Peyer's patch (tissue), 4 donors: ENCODE measurements around the gene TMCC1. TPM values are rescaled to one million over a fixed set of nuclear protein-coding genes. Genes with fewer than 3 reads are reported as not detected.

Experiments
- DNase-seq, 3 donors: peaks; one replicate each; pipeline ENCODE4 v3.0.0-alpha.2; 2017 to 2019
- H3K27ac ChIP-seq, 4 donors: fragments of 200-600 bp; sonication (generic); one replicate each; pipeline ENCODE4 v1.5.1; 2016 to 2019
- H3K27me3 ChIP-seq, 2 donors: fragments of 200-600 bp; sonication (generic); one replicate each; pipeline ENCODE4 v1.5.1; 2019
- H3K36me3 ChIP-seq, 3 donors: fragments of 200-600 bp; sonication (generic); one replicate each; pipeline ENCODE4 v1.5.1; 2016 to 2019
- H3K4me1 ChIP-seq, 4 donors: fragments of 200-600 bp; sonication (generic); one replicate each; pipeline ENCODE4 v1.5.1; 2016 to 2019
- H3K4me3 ChIP-seq, 4 donors: fragments of 200-600 bp; sonication (generic); 1 replicate in 3 of 4; 2 replicates in 1 of 4; pipeline ENCODE4 v1.5.1; 2016 to 2019; ENCODE audit warnings: mild to moderate bottlenecking in 1 of 4
- H3K9me3 ChIP-seq, 4 donors: fragments of 200-600 bp; sonication (generic); one replicate each; pipeline ENCODE4 v1.5.1; 2016 to 2019; ENCODE audit warnings: mild to moderate bottlenecking in 1 of 4
- POLR2A ChIP-seq, 2 donors: fragments of 450-650 bp; IDR thresholded peaks; one replicate each; pipeline ENCODE4 v1.5.1; 2017; ENCODE audit warnings: antibody characterized with exemption in 2 of 2, mild to moderate bottlenecking in 2 of 2, moderate library complexity in 2 of 2
- total RNA-seq, 4 donors: library from RNA; depleted of rRNA; stranded (reverse); fragments of >200 nt; gene quantifications; one replicate each; pipeline ENCODE4 v1.1.0, GENCODE V29; 2016
- TF ChIP-seq, protein P1 (sequence below), 6 experiments: fragments of 450-650 bp in 4 of 6; fragments of 200-600 bp in 2 of 6; sonication (generic) in 1 of 6; IDR thresholded peaks; one replicate each; pipeline ENCODE4 v1.5.1; 2017 to 2019; ENCODE audit warnings: antibody characterized with exemption in 6 of 6, mild to moderate bottlenecking in 3 of 6, moderate library complexity in 1 of 6

TMCC1 gene
- total RNA-seq, 4 donors from 2014 or later = 12.9 to 33.1 (median 23.7) TPM

DNA sequence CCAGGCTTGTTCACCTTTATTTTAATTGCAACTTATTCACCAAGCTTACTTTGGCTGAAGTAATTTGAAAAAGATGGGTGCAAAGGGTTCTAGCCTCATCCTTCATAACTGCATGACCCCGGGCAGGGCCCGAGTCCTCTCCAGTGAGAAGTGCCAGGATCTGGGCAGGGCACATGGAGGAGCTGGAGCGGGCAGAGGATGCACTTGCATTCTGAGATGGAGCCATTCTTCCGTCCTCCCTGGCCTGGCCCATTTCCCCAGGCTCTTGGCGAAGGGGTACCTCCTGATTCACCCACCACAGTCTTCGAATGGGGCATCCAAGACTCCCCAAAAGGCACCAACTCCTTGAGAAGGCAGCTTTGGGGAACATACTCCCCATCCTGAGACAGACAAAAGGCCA is 264.5 kb downstream of the TMCC1 start:
- H3K27me3 ChIP-seq = no peaks in the 10 kb centered on the region
- TF ChIP-seq, protein P1, sequence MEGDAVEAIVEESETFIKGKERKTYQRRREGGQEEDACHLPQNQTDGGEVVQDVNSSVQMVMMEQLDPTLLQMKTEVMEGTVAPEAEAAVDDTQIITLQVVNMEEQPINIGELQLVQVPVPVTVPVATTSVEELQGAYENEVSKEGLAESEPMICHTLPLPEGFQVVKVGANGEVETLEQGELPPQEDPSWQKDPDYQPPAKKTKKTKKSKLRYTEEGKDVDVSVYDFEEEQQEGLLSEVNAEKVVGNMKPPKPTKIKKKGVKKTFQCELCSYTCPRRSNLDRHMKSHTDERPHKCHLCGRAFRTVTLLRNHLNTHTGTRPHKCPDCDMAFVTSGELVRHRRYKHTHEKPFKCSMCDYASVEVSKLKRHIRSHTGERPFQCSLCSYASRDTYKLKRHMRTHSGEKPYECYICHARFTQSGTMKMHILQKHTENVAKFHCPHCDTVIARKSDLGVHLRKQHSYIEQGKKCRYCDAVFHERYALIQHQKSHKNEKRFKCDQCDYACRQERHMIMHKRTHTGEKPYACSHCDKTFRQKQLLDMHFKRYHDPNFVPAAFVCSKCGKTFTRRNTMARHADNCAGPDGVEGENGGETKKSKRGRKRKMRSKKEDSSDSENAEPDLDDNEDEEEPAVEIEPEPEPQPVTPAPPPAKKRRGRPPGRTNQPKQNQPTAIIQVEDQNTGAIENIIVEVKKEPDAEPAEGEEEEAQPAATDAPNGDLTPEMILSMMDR (IDR thresholded peaks at IDR 0.05) = no peak
- TF ChIP-seq POLR2A (IDR thresholded peaks at IDR 0.05) = no peak
- H3K9me3 ChIP-seq = no peaks in the 10 kb centered on the region
- DNase-seq = no peak
- no peaks in the 10 kb centered on the region for H3K36me3 ChIP-seq
- no peak overlapping the region for H3K27ac ChIP-seq
- H3K4me3 ChIP-seq = no peak overlapping the region
- H3K4me1 ChIP-seq = peaks cover 0 to 23% (median 3%) of the 10 kb centered on the region in 4 donors

DNA sequence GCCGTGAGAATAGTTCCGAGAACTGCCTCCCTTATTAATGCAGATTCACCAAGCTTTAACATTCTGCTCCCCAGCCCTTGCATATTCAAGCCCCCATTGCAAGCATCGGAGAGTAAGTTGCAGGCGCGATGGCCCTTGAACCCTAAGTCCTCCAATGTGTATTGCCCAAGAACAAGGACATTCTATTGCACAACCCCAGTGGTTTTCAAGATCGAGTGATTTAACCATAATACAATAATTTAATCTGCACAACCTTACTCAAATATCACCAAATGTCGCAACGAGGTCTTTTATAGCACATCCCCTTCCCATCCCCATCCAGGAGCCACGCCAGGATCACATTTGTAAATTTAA is 265.4 kb downstream of the TMCC1 start:
- no peak for DNase-seq
- no peaks in the 10 kb centered on the region for H3K9me3 ChIP-seq
- H3K4me3 ChIP-seq = peak overlapping the region in 2 of 4 donors; percentile 58 to 66
- no peaks in the 10 kb centered on the region for H3K36me3 ChIP-seq
- peak overlapping the region; percentile 89 to 96 (median 94) for H3K27ac ChIP-seq
- H3K27me3 ChIP-seq = no peaks in the 10 kb centered on the region
- peaks cover 0 to 32% (median 3%) of the 10 kb centered on the region in 4 donors for H3K4me1 ChIP-seq
- TF ChIP-seq POLR2A (IDR thresholded peaks at IDR 0.05) = no peak
- TF ChIP-seq, protein P1 (IDR thresholded peaks at IDR 0.05) = no peak

DNA sequence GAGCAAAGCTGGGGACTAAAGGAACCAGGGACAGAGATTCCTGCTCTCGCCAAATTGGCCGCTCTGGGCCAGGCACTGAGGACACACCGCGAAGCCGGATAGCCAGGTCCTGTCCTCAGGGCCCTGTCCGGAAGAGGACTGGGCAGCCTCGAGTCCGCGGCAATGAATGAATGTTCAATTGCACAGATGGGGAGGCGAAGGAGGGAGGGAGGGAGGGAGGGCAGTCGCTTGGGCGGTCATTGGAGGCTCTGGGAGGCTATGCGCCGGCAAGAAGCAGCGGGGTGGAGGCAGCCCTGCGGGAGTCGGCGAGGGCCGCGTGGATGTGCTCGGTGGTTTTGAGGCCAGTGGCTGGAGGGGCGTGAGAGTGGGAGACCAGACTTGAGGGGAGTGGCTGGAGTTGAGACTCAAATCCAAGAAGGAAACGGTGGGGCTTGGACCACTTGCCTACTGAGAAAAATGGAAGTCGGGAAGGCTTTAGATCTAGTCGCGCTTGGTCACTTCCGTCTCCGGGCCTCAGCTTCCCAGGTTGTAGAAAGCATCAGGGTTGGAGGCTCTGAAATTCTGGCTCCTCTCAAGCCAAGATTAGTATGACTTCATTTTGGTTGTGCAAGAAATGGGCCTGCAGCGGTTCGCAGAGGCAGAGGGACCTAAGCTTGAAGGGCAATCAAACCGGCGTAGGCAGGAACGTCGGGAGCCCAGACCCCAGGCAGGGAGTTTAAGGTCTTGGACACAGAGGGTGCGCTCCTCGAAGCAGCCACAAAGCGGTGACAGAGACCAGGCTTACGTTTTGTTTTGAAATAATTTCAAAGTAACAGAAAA is 266.0 kb downstream of the TMCC1 start:
- Histone ChIP-seq H3K27me3 (no peaks in the 10 kb centered on the region), H3K27ac (peak overlapping the region; percentile 89 to 96 (median 94)), H3K4me1 (peaks cover 0 to 38% (median 3%) of the 10 kb centered on the region in 4 donors), H3K36me3 (no peaks in the 10 kb centered on the region), H3K4me3 (peak overlapping the region; percentile 56 to 72 (median 62)), H3K9me3 (no peaks in the 10 kb centered on the region)
- DNase-seq = peak; percentile 72 to 85 (median 73)
- no peak for TF ChIP-seq POLR2A (IDR thresholded peaks at IDR 0.05)
- TF ChIP-seq, protein P1 (IDR thresholded peaks at IDR 0.05) = peak; percentile 48 to 86 (median 76)

DNA sequence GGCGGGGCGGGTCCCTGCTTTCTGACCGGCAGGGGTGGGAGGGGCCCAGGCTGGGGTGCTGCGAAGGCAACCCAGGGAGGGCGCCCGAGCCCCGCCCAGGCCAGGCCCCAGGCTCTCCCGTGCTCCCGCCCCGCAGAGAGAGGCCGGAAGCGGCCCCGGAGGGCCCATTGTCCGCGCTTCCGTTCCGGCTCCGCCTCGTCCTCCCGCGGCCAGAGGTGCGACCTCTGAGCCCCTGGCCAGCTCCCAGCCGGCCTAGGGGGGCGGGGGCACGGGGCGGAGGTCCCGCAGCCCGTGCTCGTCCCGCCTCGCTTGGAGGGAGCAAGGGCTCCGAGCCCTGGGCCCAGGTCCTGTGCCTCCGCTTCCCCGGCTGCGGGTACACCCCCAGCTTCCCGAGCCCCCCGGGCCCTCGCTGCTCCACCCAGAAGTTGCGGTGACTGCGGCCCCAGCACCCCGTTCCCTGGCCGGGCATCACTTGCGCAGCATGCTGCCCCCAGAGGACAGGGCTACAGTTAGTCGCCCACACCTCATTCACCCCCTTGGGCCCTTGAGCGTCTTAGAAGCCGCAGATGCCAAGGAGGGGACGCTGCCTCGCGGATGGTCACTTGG is 266.7 kb downstream of the TMCC1 start:
- no peaks in the 10 kb centered on the region for H3K27me3 ChIP-seq
- peak; percentile 91 to 96 (median 94) for DNase-seq
- no peaks in the 10 kb centered on the region for H3K36me3 ChIP-seq
- peak overlapping the region; percentile 56 to 72 (median 62) for H3K4me3 ChIP-seq
- H3K27ac ChIP-seq = peak overlapping the region; percentile 89 to 96 (median 94)
- H3K9me3 ChIP-seq = no peaks in the 10 kb centered on the region
- peak; percentile 79 to 82 for TF ChIP-seq POLR2A (IDR thresholded peaks at IDR 0.05)
- TF ChIP-seq, protein P1 (IDR thresholded peaks at IDR 0.05) = no peak
- H3K4me1 ChIP-seq = peaks cover 0 to 43% (median 3%) of the 10 kb centered on the region in 4 donors

DNA sequence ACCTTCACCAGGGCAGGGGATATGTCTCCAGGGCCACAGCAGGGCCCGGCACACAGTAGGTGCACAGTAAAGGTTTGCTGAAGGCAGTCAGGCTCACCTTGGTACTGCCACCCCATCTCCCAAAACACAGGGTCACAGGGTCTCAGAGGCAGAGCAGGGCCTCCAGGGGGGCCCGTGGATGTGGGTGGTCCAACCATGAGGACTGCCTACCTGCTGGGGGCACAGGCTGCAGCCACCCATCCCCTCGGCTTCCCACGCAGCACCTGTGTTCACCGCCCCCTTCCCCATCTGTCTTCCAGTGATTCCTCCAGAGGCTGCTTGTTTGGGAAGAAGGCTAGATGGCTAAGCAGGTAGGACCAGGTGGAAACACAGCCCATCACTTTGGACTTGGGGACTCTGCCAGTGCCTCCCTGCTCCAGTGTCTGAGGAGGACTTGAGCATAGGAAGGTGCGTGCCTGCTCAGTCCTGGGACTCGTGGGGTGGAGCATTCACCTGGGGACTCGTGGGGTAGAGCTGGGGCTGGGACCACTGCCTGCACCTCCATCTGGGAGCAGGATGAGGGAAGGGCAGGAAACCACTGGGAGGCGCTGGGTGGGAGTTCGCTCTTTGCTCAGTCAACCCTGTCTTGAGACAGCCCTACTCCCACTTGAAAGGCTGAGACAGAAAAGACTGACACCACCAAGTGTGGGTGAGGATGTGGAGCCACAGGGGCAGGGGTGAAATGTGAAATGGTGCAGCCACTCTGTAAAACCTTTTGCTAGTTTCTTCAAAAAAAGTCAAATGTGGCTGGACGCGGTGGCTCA is 268.2 kb downstream of the TMCC1 start:
- H3K27me3 ChIP-seq = no peaks in the 10 kb centered on the region
- H3K36me3 ChIP-seq = no peaks in the 10 kb centered on the region
- DNase-seq = no peak
- no peak overlapping the region for H3K4me3 ChIP-seq
- peaks cover 0 to 43% (median 3%) of the 10 kb centered on the region in 4 donors for H3K4me1 ChIP-seq
- peak overlapping the region; percentile 89 to 96 (median 94) for H3K27ac ChIP-seq
- TF ChIP-seq POLR2A (IDR thresholded peaks at IDR 0.05) = no peak
- TF ChIP-seq, protein P1 (IDR thresholded peaks at IDR 0.05) = no peak
- H3K9me3 ChIP-seq = no peaks in the 10 kb centered on the region
